CD4-positive, alpha-beta T cell treated with Interleukin-15 for 4 hours (primary cell): Measurements from ENCODE around the gene APPBP2.
A peak's percentile ranks its signal among the peaks of the same experiment; 100 is the strongest.
"Not testable (repeated sequence)": the region's sequence is repeated elsewhere in the genome, so short reads cannot be mapped to it uniquely, and the experiment has no call there.

Experiments
- DNase-seq: peaks from one replicate; pipeline ENCODE4 v3.0.0-alpha.2; 2020; ENCODE audit warnings: low spot score

Gene APPBP2

GRCh38 chr17:60525685-60526514 is at the start of gene APPBP2:
APPBP2 (minus strand) TSS chr17:60526242; CDS start chr17:60525931, 311 bp downstream.
- DNase-seq: peak; percentile 62

DNA sequence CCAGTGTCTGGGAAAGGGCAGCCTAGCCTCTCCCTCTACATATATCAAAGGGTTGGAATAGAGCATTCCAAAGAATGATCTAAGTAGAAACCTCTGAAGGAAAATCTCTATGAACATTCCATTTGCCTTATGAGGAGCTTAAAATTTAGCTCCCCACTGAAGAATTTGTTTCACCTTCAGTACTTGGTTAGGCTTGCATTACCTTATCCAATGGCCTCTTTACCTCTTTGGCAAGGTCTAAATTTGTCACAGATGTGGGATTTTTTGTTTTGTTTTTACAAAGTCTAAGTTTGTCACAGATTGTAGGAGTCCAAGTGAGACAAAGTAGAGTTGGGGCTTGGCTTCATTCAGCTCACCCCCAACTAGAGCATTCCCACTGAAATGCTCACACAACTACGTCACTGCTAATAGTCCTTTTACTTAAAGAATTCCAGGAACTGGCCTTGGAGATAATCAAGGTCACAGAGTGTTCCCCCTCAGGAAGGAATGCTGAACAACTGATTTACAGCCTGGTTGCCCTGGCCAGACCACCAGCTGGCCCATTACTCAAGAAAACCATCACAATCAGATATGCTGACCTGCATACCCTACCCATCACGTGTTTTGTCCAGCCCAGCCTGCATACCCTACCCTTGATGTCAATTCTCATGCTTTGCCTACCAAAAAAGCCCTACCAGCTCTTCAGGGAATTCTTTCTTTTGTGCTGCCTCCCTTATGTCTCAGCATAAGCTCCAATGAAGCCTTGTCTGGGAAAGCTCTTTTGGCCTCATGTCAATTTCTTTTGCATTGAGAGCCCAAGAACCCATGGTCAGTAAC is 47.4 kb upstream of the APPBP2 start:
- DNase-seq: no peak

- no peak for DNase-seq
Measured at GRCh38 chr17:60565233-60565632, 39.2 kb upstream of the APPBP2 start.

- DNase-seq: no peak
Measured at GRCh38 chr17:60563743-60564142, 37.7 kb upstream of the APPBP2 start.

DNA sequence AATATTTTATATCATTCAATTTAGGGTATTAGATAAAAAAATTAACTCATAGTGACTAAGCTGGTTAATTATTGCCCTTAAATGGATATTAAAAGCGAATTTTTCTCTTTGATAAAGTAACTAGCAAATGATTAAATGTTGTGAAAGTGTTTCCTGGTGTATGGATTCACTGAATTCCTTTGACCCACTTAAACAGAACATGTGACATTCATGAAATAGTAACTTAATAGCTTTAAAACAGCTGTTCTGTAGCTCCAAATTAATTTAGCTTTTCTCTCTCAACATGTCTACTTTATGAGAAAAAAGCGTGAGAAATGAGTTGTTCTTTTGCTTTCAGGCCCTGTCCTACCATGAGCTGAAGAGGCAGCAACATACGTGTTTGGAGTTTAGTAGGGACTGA is 36.4 kb upstream of the APPBP2 start:
- no peak for DNase-seq

GRCh38 chr17:60560860-60561257 is 34.8 kb upstream of the APPBP2 start:
- no peak for DNase-seq

- no peak for DNase-seq
Measured at GRCh38 chr17:60559995-60560859, 34.2 kb upstream of the APPBP2 start.

DNA sequence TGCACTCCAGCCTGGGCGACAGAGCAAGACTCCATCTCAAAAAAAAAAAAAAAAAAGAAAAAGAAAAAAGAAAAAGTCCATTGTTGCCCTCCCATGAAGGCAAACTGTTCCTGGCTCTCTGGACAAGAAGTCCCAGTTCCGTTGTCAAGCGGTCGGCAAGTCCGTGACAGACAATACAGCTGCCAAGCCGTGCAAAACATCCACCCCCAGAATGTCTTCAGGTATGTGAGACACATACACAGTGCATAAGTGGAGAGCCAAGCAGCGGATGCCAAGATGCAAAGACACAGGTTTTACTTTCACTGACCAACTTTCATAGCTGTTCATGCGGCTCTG is 33.6 kb upstream of the APPBP2 start:
- no peak for DNase-seq

- no peak for DNase-seq
Measured at GRCh38 chr17:60557805-60558204, 31.8 kb upstream of the APPBP2 start.

- no peak for DNase-seq
Measured at GRCh38 chr17:60555786-60556185, 29.7 kb upstream of the APPBP2 start.

DNA sequence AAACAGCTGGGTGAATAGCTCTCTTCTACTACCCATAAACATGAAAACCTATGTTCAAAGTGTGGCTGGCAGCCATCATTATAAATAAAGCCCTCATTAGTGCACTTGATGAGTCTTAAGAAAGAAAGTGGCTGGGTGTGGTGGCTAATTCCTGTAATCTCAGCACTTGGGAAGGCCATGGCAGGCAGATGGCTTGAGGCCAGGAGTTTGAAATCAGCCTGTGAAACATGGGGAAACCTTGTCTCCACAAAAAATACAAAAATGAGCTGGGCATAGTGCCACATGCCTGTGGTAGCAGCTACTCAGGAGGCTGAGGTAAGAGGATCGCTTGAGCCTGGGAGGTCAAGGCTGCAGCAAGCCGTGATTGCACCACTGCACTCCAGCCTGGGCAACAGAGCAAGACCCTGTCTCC is 28.3 kb upstream of the APPBP2 start:
- no peak for DNase-seq

GRCh38 chr17:60552255-60552654 is 26.2 kb upstream of the APPBP2 start:
- DNase-seq: not testable (repeated sequence)

DNA sequence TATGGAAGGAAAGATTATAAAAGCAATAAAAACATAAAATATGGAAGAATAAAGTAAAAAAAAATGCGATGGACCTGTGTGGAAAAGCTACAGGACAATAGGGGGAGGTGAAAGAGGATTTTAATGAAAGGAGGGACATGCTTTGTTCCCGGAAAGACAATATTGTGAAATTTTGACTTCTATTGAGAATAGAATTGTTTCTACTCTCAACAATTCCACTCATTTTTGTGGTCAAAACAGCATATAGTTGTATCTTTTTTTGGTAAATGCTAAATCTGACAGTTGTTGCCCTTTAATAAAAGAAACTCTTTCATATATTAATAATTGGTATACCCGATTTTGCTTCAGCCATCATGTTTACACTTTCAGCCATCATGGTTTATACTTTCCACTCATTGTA is 22.9 kb upstream of the APPBP2 start:
- DNase-seq: no peak

DNA sequence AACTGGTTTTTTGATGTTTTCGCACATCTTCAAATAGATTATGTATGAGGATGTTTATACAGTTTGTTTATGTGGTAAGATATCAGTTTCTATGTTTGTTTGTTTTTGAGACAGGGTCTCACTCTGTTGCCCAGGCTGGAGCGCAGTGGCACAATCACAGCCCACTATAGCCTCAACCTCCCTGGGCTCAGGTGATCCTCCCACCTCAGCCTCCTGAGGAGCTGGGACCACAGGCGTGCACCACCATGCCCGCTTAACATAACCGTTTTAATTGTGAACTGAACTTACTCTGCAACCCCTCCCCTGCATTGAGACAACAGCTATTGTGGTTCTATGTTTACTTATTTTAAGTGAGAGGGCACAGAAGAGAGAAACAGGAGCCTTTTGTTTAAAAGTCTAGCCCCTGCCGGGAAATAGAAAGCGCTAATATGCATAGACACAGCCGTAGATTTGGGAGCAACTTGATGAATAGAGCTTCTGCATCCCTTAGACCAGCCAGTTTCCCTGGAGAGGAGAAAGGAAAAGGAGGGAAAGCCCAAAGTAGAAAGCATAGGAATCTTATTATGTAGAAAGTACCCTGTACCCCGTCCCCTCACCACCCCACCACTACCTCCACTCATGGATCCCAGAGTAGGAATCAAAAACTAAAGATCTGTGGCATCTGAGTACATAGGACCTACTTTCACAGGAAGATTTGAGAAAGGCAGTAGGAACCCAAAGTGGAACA is 19.6 kb upstream of the APPBP2 start:
- DNase-seq: no peak

- no peak for DNase-seq
Measured at GRCh38 chr17:60542071-60542470, 16.0 kb upstream of the APPBP2 start.

- no peak for DNase-seq
Measured at GRCh38 chr17:60540460-60540859, 14.4 kb upstream of the APPBP2 start.

- DNase-seq: no peak
Measured at GRCh38 chr17:60539807-60540206, 13.8 kb upstream of the APPBP2 start.

- DNase-seq: no peak
Measured at GRCh38 chr17:60538726-60539125, 12.7 kb upstream of the APPBP2 start.

GRCh38 chr17:60535382-60536279 is 9.6 kb upstream of the APPBP2 start:
- DNase-seq: no peak

GRCh38 chr17:60534613-60535157 is 8.6 kb upstream of the APPBP2 start:
- DNase-seq: no peak
